Measurements from ENCODE around the gene DSCAM. TPM values are rescaled to one million over a fixed set of nuclear protein-coding genes. Genes with fewer than 3 reads are reported as not detected.
"Not testable (repeated sequence)": the region's sequence is repeated elsewhere in the genome, so short reads cannot be mapped to it uniquely, and the experiment has no call there.

Gene DSCAM
- polyA plus RNA-seq, 3 donors: not detected

DNA sequence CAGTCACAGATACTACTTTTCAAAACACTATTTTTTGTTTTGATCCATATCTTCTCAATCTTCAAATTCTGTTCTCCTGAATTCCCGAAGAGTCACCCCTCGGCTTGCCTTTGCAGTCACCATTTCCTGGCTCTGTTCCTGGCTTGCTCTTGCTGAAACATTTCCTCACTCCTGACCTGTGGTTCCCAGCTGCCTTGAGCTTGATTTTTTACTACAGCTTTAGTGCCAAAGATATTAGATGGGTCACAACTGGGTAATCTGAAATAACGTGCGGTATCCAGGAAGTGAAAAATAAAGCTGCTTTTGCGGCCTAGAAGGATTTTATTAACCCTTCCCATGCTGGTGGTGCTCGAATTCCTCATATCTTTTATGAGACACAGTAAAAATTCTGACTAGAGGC, 660.9 kb downstream of the DSCAM start:
- no peak overlapping the region for H3K4me3 ChIP-seq (replicated peaks in 1 of 3; ENCODE audit: low read depth in 2 of 3, low read length in 3 of 3)
- no peak overlapping the region for H3K4me2 ChIP-seq (replicated peaks; ENCODE audit: extremely low read depth, low read length, poor library complexity, severe bottlenecking)
- DNase-seq: no peak
- peaks cover 23 to 52% of the 10 kb centered on the region in 2 donors for H3K9me3 ChIP-seq (replicated peaks in 1 of 2; ENCODE audit: control insufficient read depth in 1 of 2, insufficient read depth in 1 of 2, low read length in 2 of 2)
- no peak overlapping the region for H3K27ac ChIP-seq (ENCODE audit: low read depth in 1 of 2, low read length in 2 of 2)
- Mint-ChIP-seq H3K36me3 (no peaks in the 10 kb centered on the region), H3K9me3 (peaks cover 13 to 30% (median 25%) of the 10 kb centered on the region in 7 donors), H3K27ac (no peak overlapping the region), H3K4me1 (no peaks in the 10 kb centered on the region), H3K27me3 (ENCODE audit: low read depth in 3 of 3) (no peaks in the 10 kb centered on the region), H3K4me3 (no peak overlapping the region)
- no peak for TF ChIP-seq CTCF (IDR thresholded peaks at IDR 0.05)
- 48% methylated on average over 3 of the region's 6 CpGs for WGBS (ENCODE audit: insufficient coverage)
- H3K79me2 ChIP-seq (ENCODE audit: insufficient read depth, low read length): no peaks in the 10 kb centered on the region
- intact Hi-C loops (cut with micrococcal nuclease): no loop called here
- H4K20me1 ChIP-seq (ENCODE audit: insufficient read depth, low read length): no peaks in the 10 kb centered on the region
- H3K9ac ChIP-seq (ENCODE audit: insufficient read depth, low read length, poor library complexity, severe bottlenecking): no peak overlapping the region
- no peaks in the 10 kb centered on the region for H3K4me1 ChIP-seq (ENCODE audit: control insufficient read depth in 1 of 2, insufficient read depth in 2 of 2, low read length in 2 of 2)
- no peaks in the 10 kb centered on the region for H3K27me3 ChIP-seq (ENCODE audit: control insufficient read depth in 2 of 2, insufficient read depth in 2 of 2, low read length in 2 of 2)
- H3K36me3 ChIP-seq (replicated peaks in 1 of 2; ENCODE audit: control insufficient read depth in 1 of 2, insufficient read depth in 2 of 2, low read length in 2 of 2): no peaks in the 10 kb centered on the region
- no peak overlapping the region for H2AFZ ChIP-seq (ENCODE audit: insufficient read depth, low read depth, low read length, poor library complexity, severe bottlenecking)

GRCh38 chr21:40185208-40185607, 661.8 kb downstream of the DSCAM start:
- no peaks in the 10 kb centered on the region for H3K79me2 ChIP-seq (ENCODE audit: insufficient read depth, low read length)
- Mint-ChIP-seq H3K27me3 (ENCODE audit: low read depth in 3 of 3) (no peaks in the 10 kb centered on the region), H3K4me1 (no peaks in the 10 kb centered on the region), H3K4me3 (no peak overlapping the region), H3K27ac (no peak overlapping the region), H3K9me3 (peaks cover 17 to 37% (median 30%) of the 10 kb centered on the region in 7 donors), H3K36me3 (no peaks in the 10 kb centered on the region)
- intact Hi-C loops (cut with micrococcal nuclease): no loop called here
- H3K4me2 ChIP-seq (replicated peaks; ENCODE audit: extremely low read depth, low read length, poor library complexity, severe bottlenecking): no peak overlapping the region
- no peaks in the 10 kb centered on the region for H4K20me1 ChIP-seq (ENCODE audit: insufficient read depth, low read length)
- H3K36me3 ChIP-seq (replicated peaks in 1 of 2; ENCODE audit: control insufficient read depth in 1 of 2, insufficient read depth in 2 of 2, low read length in 2 of 2): no peaks in the 10 kb centered on the region
- DNase-seq: no peak
- H3K27ac ChIP-seq (ENCODE audit: low read depth in 1 of 2, low read length in 2 of 2): no peak overlapping the region
- H3K9me3 ChIP-seq (replicated peaks in 1 of 2; ENCODE audit: control insufficient read depth in 1 of 2, insufficient read depth in 1 of 2, low read length in 2 of 2): peaks cover 29 to 57% of the 10 kb centered on the region in 2 donors
- no peak overlapping the region for H2AFZ ChIP-seq (ENCODE audit: insufficient read depth, low read depth, low read length, poor library complexity, severe bottlenecking)
- H3K27me3 ChIP-seq (ENCODE audit: control insufficient read depth in 2 of 2, insufficient read depth in 2 of 2, low read length in 2 of 2): no peaks in the 10 kb centered on the region
- no peak overlapping the region for H3K9ac ChIP-seq (ENCODE audit: insufficient read depth, low read length, poor library complexity, severe bottlenecking)
- no peak for TF ChIP-seq CTCF (IDR thresholded peaks at IDR 0.05)
- WGBS (ENCODE audit: insufficient coverage): 99% methylated on average over 8 of the region's 8 CpGs
- H3K4me1 ChIP-seq (ENCODE audit: control insufficient read depth in 1 of 2, insufficient read depth in 2 of 2, low read length in 2 of 2): no peaks in the 10 kb centered on the region
- H3K4me3 ChIP-seq (replicated peaks in 1 of 3; ENCODE audit: low read depth in 2 of 3, low read length in 3 of 3): no peak overlapping the region

DNA sequence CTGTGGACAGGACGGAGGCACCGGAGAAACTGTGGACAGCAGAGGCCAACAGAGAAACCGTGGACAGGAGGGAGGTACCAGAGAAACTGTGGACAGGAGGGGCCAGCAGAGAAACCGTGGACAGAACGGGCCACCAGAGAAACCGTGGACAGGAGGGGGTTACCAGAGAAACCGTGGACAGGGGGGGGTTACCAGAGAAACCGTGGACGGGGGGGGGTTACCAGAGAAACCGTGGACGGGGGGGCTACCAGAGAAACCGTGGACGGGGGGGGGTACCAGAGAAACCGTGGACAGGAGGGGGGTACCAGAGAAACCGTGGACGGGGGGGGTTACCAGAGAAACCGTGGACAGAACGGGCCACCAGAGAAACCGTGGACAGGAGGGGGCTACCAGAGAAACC, 664.5 kb downstream of the DSCAM start:
- H3K36me3 ChIP-seq (replicated peaks in 1 of 2; ENCODE audit: control insufficient read depth in 1 of 2, insufficient read depth in 2 of 2, low read length in 2 of 2); H4K20me1 ChIP-seq (ENCODE audit: insufficient read depth, low read length); H3K4me1 ChIP-seq (ENCODE audit: control insufficient read depth in 1 of 2, insufficient read depth in 2 of 2, low read length in 2 of 2); H2AFZ ChIP-seq (ENCODE audit: insufficient read depth, low read depth, low read length, poor library complexity, severe bottlenecking); H3K4me1 Mint-ChIP-seq; H3K4me3 ChIP-seq (replicated peaks in 1 of 3; ENCODE audit: low read depth in 2 of 3, low read length in 3 of 3); H3K4me3 Mint-ChIP-seq; H3K27me3 ChIP-seq (ENCODE audit: control insufficient read depth in 2 of 2, insufficient read depth in 2 of 2, low read length in 2 of 2); H3K4me2 ChIP-seq (replicated peaks; ENCODE audit: extremely low read depth, low read length, poor library complexity, severe bottlenecking); intact Hi-C loops (cut with micrococcal nuclease); H3K27ac Mint-ChIP-seq; H3K79me2 ChIP-seq (ENCODE audit: insufficient read depth, low read length); H3K36me3 Mint-ChIP-seq; H3K27me3 Mint-ChIP-seq (ENCODE audit: low read depth in 3 of 3); DNase-seq; H3K9ac ChIP-seq (ENCODE audit: insufficient read depth, low read length, poor library complexity, severe bottlenecking); H3K27ac ChIP-seq (ENCODE audit: low read depth in 1 of 2, low read length in 2 of 2): not testable (repeated sequence)
- peaks cover 20 to 53% of the 10 kb centered on the region in 2 donors for H3K9me3 ChIP-seq (replicated peaks in 1 of 2; ENCODE audit: control insufficient read depth in 1 of 2, insufficient read depth in 1 of 2, low read length in 2 of 2)
- H3K9me3 Mint-ChIP-seq: peaks cover 17 to 35% (median 27%) of the 10 kb centered on the region in 7 donors
- WGBS (ENCODE audit: insufficient coverage): 87% methylated on average over 7 of the region's 19 CpGs
